GM23338 (cell line): ENCODE measurements around the gene TRIM44. TPM values are rescaled to one million over a fixed set of nuclear protein-coding genes. Genes with fewer than 3 reads are reported as not detected.

Experiments used
- ATAC-seq: fragments of 200-7000 bp; cut with Tn5 transposase; 3 replicates; pipeline ENCODE4 v1.9.1; 2020
- DNase-seq: peaks from one replicate; pipeline ENCODE4 v3.0.0-alpha.2; 2015; ENCODE audit warnings: low spot score
- H2AFZ ChIP-seq: fragments of 200-600 bp; sonication (generic); 2 replicates; pipeline ENCODE4 v1.8.0; 2016; ENCODE audit warnings: antibody characterized with exemption, mild to moderate bottlenecking, moderate library complexity
- H3F3A ChIP-seq: fragments of 200-600 bp; sonication (generic); replicated peaks from 2 replicates; pipeline ENCODE4 v1.8.0; 2017; ENCODE audit warnings: antibody characterized with exemption, mixed run types, low read depth
- H3K27ac ChIP-seq: fragments of 200-600 bp; sonication (generic); 2 replicates; pipeline ENCODE4 v1.6.1; 2016; ENCODE audit warnings: low read depth
- H3K27me3 ChIP-seq: fragments of 200-600 bp; sonication (generic); 2 replicates; pipeline ENCODE4 v1.8.0; 2016; ENCODE audit warnings: mild to moderate bottlenecking, mixed run types, moderate library complexity; ENCODE audit not compliant: insufficient read depth
- H3K36me3 ChIP-seq: fragments of 200-600 bp; sonication (generic); 2 replicates; pipeline ENCODE4 v1.8.0; 2016; ENCODE audit warnings: mild to moderate bottlenecking; ENCODE audit not compliant: insufficient read depth
- H3K4me1 ChIP-seq: fragments of 200-600 bp; sonication (generic); 2 replicates; pipeline ENCODE4 v1.8.0; 2016; ENCODE audit warnings: mild to moderate bottlenecking, moderate library complexity; ENCODE audit not compliant: insufficient read depth
- H3K4me2 ChIP-seq: fragments of 200-600 bp; sonication (generic); 2 replicates; pipeline ENCODE4 v1.7.1; 2017; ENCODE audit warnings: mixed run types
- H3K4me3 ChIP-seq: fragments of 200-600 bp; sonication (generic); 2 replicates; pipeline ENCODE4 v1.6.1; 2016; ENCODE audit warnings: mixed run types
- H3K79me2 ChIP-seq: fragments of 200-600 bp; sonication (generic); replicated peaks from 2 replicates; pipeline ENCODE4 v1.8.0; 2017; ENCODE audit warnings: mild to moderate bottlenecking; ENCODE audit not compliant: insufficient read depth
- H3K9me2 ChIP-seq: fragments of 200-600 bp; sonication (generic); 2 replicates; pipeline ENCODE4 v1.8.0; 2017; ENCODE audit not compliant: insufficient read depth
- H4K20me1 ChIP-seq: fragments of 200-600 bp; sonication (generic); replicated peaks from 2 replicates; pipeline ENCODE4 v1.8.0; 2017; ENCODE audit warnings: mild to moderate bottlenecking; ENCODE audit not compliant: insufficient read depth
- H3K27ac Mint-ChIP-seq: 2 replicates; pipeline ENCODE4 v1.8.0; 2020; ENCODE audit warnings: inconsistent platforms, mild to moderate bottlenecking, moderate library complexity, mixed read lengths
- H3K27me3 Mint-ChIP-seq: 3 replicates; pipeline ENCODE4 v1.8.0; 2022; ENCODE audit warnings: low read depth, mild to moderate bottlenecking, moderate library complexity, mixed read lengths, inconsistent platforms; ENCODE audit not compliant: insufficient read depth, poor library complexity
- H3K36me3 Mint-ChIP-seq: 3 replicates; pipeline ENCODE4 v1.8.0; 2021; ENCODE audit warnings: low read depth, mild to moderate bottlenecking, inconsistent platforms, moderate library complexity, mixed read lengths
- H3K4me1 Mint-ChIP-seq: 3 replicates; pipeline ENCODE4 v1.8.0; 2020; ENCODE audit warnings: mild to moderate bottlenecking, inconsistent platforms, mixed read lengths
- H3K4me3 Mint-ChIP-seq: 3 replicates; pipeline ENCODE4 v1.8.0; 2021; ENCODE audit warnings: moderate library complexity, mild to moderate bottlenecking, inconsistent platforms, mixed read lengths
- H3K9me3 Mint-ChIP-seq: 3 replicates; pipeline ENCODE4 v1.8.0; 2020; ENCODE audit warnings: moderate library complexity, mild to moderate bottlenecking, inconsistent platforms, mixed read lengths
- CREB1 ChIP-seq: fragments of 250-450 bp; sonication (Bioruptor Pico); IDR thresholded peaks from 2 replicates; pipeline ENCODE4 v1.5.0; 2020; ENCODE audit warnings: low read depth, mild to moderate bottlenecking, moderate library complexity
- CTCF ChIP-seq, 2 experiments: fragments of 200-600 bp in 1 of 2; sonication (generic) in 1 of 2; conservative IDR thresholded peaks; 2 replicates each; pipeline versions ENCODE4 v1.5.1 to v1.6.1; 2016 to 2017; ENCODE audit warnings: antibody characterized with exemption in 2 of 2, low read depth in 2 of 2, mild to moderate bottlenecking in 2 of 2, moderate library complexity in 1 of 2
- STAT1 ChIP-seq: IDR thresholded peaks from one replicate; pipeline ENCODE4 v1.6.1; 2016; ENCODE audit warnings: antibody characterized with exemption; ENCODE audit not compliant: unreplicated experiment
- polyA plus RNA-seq: library from polyadenylated mRNA; unstranded; fragments of >200 nt; fragmentation: Nextera tagmentation; extraction: Ambion mirVana; gene quantifications from 2 replicates; pipeline ENCODE4 v1.2.1, GENCODE V29; 2016
- total RNA-seq: library from RNA; depleted of rRNA; stranded (reverse); fragments of >200 nt; shearing (Covaris generic); gene quantifications from 2 replicates; pipeline ENCODE4 v1.2.3, GENCODE V29; 2014
- TF ChIP-seq, protein P1 (sequence below): fragments of 250-450 bp; sonication (Bioruptor Pico); IDR thresholded peaks from 2 replicates; pipeline ENCODE4 v1.5.0; 2020; ENCODE audit warnings: mild to moderate bottlenecking, moderate library complexity

The TRIM44 gene
- total and polyA plus RNA-seq, 2 experiments from 2014 or later, result 10.3 to 10.4 TPM

- TF ChIP-seq, protein P1, sequence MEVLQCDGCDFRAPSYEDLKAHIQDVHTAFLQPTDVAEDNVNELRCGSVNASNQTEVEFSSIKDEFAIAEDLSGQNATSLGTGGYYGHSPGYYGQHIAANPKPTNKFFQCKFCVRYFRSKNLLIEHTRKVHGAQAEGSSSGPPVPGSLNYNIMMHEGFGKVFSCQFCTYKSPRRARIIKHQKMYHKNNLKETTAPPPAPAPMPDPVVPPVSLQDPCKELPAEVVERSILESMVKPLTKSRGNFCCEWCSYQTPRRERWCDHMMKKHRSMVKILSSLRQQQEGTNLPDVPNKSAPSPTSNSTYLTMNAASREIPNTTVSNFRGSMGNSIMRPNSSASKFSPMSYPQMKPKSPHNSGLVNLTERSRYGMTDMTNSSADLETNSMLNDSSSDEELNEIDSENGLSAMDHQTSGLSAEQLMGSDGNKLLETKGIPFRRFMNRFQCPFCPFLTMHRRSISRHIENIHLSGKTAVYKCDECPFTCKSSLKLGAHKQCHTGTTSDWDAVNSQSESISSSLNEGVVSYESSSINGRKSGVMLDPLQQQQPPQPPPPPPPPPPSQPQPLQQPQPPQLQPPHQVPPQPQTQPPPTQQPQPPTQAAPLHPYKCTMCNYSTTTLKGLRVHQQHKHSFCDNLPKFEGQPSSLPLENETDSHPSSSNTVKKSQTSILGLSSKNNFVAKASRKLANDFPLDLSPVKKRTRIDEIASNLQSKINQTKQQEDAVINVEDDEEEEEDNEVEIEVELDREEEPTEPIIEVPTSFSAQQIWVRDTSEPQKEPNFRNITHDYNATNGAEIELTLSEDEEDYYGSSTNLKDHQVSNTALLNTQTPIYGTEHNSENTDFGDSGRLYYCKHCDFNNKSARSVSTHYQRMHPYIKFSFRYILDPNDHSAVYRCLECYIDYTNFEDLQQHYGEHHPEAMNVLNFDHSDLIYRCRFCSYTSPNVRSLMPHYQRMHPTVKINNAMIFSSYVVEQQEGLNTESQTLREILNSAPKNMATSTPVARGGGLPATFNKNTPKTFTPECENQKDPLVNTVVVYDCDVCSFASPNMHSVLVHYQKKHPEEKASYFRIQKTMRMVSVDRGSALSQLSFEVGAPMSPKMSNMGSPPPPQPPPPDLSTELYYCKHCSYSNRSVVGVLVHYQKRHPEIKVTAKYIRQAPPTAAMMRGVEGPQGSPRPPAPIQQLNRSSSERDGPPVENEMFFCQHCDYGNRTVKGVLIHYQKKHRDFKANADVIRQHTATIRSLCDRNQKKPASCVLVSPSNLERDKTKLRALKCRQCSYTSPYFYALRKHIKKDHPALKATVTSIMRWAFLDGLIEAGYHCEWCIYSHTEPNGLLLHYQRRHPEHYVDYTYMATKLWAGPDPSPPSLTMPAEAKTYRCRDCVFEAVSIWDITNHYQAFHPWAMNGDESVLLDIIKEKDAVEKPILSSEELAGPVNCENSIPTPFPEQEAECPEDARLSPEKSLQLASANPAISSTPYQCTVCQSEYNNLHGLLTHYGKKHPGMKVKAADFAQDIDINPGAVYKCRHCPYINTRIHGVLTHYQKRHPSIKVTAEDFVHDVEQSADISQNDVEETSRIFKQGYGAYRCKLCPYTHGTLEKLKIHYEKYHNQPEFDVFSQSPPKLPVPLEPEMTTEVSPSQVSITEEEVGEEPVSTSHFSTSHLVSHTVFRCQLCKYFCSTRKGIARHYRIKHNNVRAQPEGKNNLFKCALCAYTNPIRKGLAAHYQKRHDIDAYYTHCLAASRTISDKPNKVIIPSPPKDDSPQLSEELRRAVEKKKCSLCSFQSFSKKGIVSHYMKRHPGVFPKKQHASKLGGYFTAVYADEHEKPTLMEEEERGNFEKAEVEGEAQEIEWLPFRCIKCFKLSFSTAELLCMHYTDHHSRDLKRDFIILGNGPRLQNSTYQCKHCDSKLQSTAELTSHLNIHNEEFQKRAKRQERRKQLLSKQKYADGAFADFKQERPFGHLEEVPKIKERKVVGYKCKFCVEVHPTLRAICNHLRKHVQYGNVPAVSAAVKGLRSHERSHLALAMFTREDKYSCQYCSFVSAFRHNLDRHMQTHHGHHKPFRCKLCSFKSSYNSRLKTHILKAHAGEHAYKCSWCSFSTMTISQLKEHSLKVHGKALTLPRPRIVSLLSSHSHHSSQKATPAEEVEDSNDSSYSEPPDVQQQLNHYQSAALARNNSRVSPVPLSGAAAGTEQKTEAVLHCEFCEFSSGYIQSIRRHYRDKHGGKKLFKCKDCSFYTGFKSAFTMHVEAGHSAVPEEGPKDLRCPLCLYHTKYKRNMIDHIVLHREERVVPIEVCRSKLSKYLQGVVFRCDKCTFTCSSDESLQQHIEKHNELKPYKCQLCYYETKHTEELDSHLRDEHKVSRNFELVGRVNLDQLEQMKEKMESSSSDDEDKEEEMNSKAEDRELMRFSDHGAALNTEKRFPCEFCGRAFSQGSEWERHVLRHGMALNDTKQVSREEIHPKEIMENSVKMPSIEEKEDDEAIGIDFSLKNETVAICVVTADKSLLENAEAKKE (CRISPR knock-in tag), result no peak
- TF ChIP-seq CTCF (conservative IDR thresholded peaks at IDR 0.05; ENCODE audit: low read depth in 2 of 2) (no peak), STAT1 (no peak)
Measured at GRCh38 chr11:35650006-35650405, 12.6 kb upstream of the TRIM44 start (continued).

DNA sequence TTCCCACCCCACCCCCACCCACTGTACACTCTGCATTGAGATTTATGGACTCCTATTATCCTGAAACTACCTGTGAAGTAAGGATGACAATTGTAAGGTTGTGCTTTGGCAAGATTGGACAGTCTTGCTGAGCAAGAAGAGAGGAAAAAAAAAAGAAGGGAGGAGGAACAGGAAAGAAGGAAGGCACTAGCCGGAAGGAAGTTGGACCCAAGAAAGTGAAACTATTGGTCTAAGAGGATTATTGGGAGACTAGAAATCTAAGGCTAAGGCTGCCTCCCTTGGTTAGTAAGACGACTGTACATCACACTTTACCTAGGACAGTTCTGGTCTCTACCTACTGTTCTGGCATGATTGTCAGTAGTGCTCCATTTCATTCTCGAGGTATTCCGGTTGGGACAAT, 12.1 kb upstream of the TRIM44 start:
- H3K27me3 ChIP-seq, result peaks cover 25% of the 10 kb centered on the region
- H3K79me2 ChIP-seq, result no peaks in the 10 kb centered on the region
- H3K4me1 ChIP-seq, result peaks cover 10% of the 10 kb centered on the region
- no peak overlapping the region for H3K27ac Mint-ChIP-seq
- H3K4me1 Mint-ChIP-seq, result peaks cover 20% of the 10 kb centered on the region
- no peak overlapping the region for H3K4me2 ChIP-seq
- TF ChIP-seq CTCF (conservative IDR thresholded peaks at IDR 0.05; ENCODE audit: low read depth in 2 of 2), result no peak
- no peak for TF ChIP-seq CREB1 (CRISPR knock-in tag)
- no peaks in the 10 kb centered on the region for H3K9me3 Mint-ChIP-seq
- no peak overlapping the region for H2AFZ ChIP-seq
- no peak overlapping the region for H3K4me3 ChIP-seq
- H3F3A ChIP-seq, result no peaks in the 10 kb centered on the region
- no peak overlapping the region for H3K4me3 Mint-ChIP-seq
- peaks cover 8% of the 10 kb centered on the region for H3K9me2 ChIP-seq
- no peak overlapping the region for H3K27ac ChIP-seq
- ATAC-seq, result no peak
- no peak for DNase-seq
- peaks cover 9% of the 10 kb centered on the region for H3K27me3 Mint-ChIP-seq
- no peaks in the 10 kb centered on the region for H3K36me3 ChIP-seq
- H4K20me1 ChIP-seq, result no peaks in the 10 kb centered on the region
- no peaks in the 10 kb centered on the region for H3K36me3 Mint-ChIP-seq
